IPS-18c (cell line): ENCODE results near the gene COL1A1.

Source experiments
- H3K4me3 ChIP-seq: 2 replicates; pipeline ENCODE4 v1.7.0; 2013; ENCODE audit warnings: low read depth, mild to moderate bottlenecking, low read length, moderate library complexity; ENCODE audit not compliant: insufficient read depth
- H3K9me3 ChIP-seq: one replicate; pipeline ENCODE4 v1.6.1; 2013; ENCODE audit warnings: mild to moderate bottlenecking, low read length, moderate library complexity; ENCODE audit not compliant: control insufficient read depth, insufficient read depth

Gene COL1A1

GRCh38 chr17:50154604-50155003 is 46.8 kb downstream of the COL1A1 start:
- H3K9me3 ChIP-seq, result no peaks in the 10 kb centered on the region
- H3K4me3 ChIP-seq, result no peak overlapping the region

- H3K9me3 ChIP-seq, result no peaks in the 10 kb centered on the region
- no peak overlapping the region for H3K4me3 ChIP-seq
Observed at GRCh38 chr17:50153650-50154575, 47.5 kb downstream of the COL1A1 start.

- no peaks in the 10 kb centered on the region for H3K9me3 ChIP-seq
- H3K4me3 ChIP-seq, result no peak overlapping the region
Observed at GRCh38 chr17:50152736-50153135, 48.7 kb downstream of the COL1A1 start.

- Histone ChIP-seq H3K4me3 (peak overlapping the region; percentile 50; the same call in 1 of the 2 replicates), H3K9me3 (no peaks in the 10 kb centered on the region)
Observed at GRCh38 chr17:50151937-50152547, 49.4 kb downstream of the COL1A1 start.

- Histone ChIP-seq H3K4me3 (peak overlapping the region; percentile 50), H3K9me3 (no peaks in the 10 kb centered on the region)
Observed at GRCh38 chr17:50151041-50151936, 50.1 kb downstream of the COL1A1 start.

- Histone ChIP-seq H3K4me3 (peak within 1 kb of the TSS; percentile 50), H3K9me3 (no peaks in the 10 kb centered on the region)
Observed at GRCh38 chr17:50150354-50151040, 50.9 kb downstream of the COL1A1 start, which contains the start of gene PPP1R9B. Gene PPP1R9B, minus strand, starts transcription at chr17:50150677. Its CDS starts 164 bp downstream, at chr17:50150513.

GRCh38 chr17:50149417-50150353 is 51.7 kb downstream of the COL1A1 start:
- Histone ChIP-seq H3K9me3 (no peaks in the 10 kb centered on the region), H3K4me3 (peak overlapping the region; percentile 50)

GRCh38 chr17:50149091-50149416 is 52.4 kb downstream of the COL1A1 start:
- H3K4me3 ChIP-seq, result peak overlapping the region; percentile 50

GRCh38 chr17:50148226-50149090 is 53.0 kb downstream of the COL1A1 start:
- H3K4me3 ChIP-seq, result peak overlapping the region; percentile 50
- H3K9me3 ChIP-seq, result no peaks in the 10 kb centered on the region

More at GRCh38 chr17:50149091-50149416, 52.4 kb downstream of the COL1A1 start:
- no peaks in the 10 kb centered on the region for H3K9me3 ChIP-seq

GRCh38 chr17:50147841-50148225 is 53.6 kb downstream of the COL1A1 start:
- Histone ChIP-seq H3K4me3 (0 out of 2 replicates have a peak overlapping the region, but pooled peaks have one; percentile 50), H3K9me3 (no peaks in the 10 kb centered on the region)

- Histone ChIP-seq H3K4me3 (no peak overlapping the region; the same call in 1 of the 2 replicates), H3K9me3 (no peaks in the 10 kb centered on the region)
Observed at GRCh38 chr17:50146927-50147665, 54.3 kb downstream of the COL1A1 start.

GRCh38 chr17:50146230-50146926 is 55.1 kb downstream of the COL1A1 start:
- no peak overlapping the region for H3K4me3 ChIP-seq
- no peaks in the 10 kb centered on the region for H3K9me3 ChIP-seq

GRCh38 chr17:50145532-50146229 is 55.8 kb downstream of the COL1A1 start:
- no peaks in the 10 kb centered on the region for H3K9me3 ChIP-seq
- no peak overlapping the region for H3K4me3 ChIP-seq
